ENCODE measurements around the gene STXBP5L. TPM values are rescaled to one million over a fixed set of nuclear protein-coding genes. Genes with fewer than 3 reads are reported as not detected.
"Not testable (repeated sequence)": the region's sequence is repeated elsewhere in the genome, so short reads cannot be mapped to it uniquely, and the experiment has no call there.

The STXBP5L gene
- total and polyA plus RNA-seq, 2 of the 4 experiments (the other 2 are of a cell fraction), result not detected

- H4K20me1 ChIP-seq (ENCODE audit: insufficient read depth, low read length); H2BK5ac ChIP-seq (ENCODE audit: low read depth, low read length, poor library complexity, severe bottlenecking); H3K27me3 ChIP-seq (ENCODE audit: control insufficient read depth, insufficient read depth, low read length); H3K9me1 ChIP-seq (ENCODE audit: insufficient read depth, low read length); H3K18ac ChIP-seq (ENCODE audit: low read depth, low read length); H2AK5ac ChIP-seq (ENCODE audit: low read depth, low read length); H2BK15ac ChIP-seq (ENCODE audit: low read depth, low read length); H2AK9ac ChIP-seq (replicated peaks; ENCODE audit: low read depth, low read length, poor library complexity); H3K4me1 ChIP-seq (ENCODE audit: control insufficient read depth, insufficient read depth, low read length); intact Hi-C loops (cut with micrococcal nuclease); H4K5ac ChIP-seq (ENCODE audit: low read depth, low read length); POLR2A ChIA-PET (ENCODE audit: unreplicated experiment); H3K27ac ChIP-seq (ENCODE audit: insufficient read depth, low read length); H3K36me3 ChIP-seq (ENCODE audit: control insufficient read depth, insufficient read depth, low read length); in situ Hi-C loops (cut with MboI; ENCODE audit: low sequenced_read_pairs); H3K4ac ChIP-seq (ENCODE audit: low read depth, low read length); H3K14ac ChIP-seq (replicated peaks; ENCODE audit: low read depth, low read length); H3K23ac ChIP-seq (ENCODE audit: low read depth, low read length); BruUV-seq (replicated peaks); H3K9ac ChIP-seq (ENCODE audit: low read depth, low read length); H3K9me3 ChIP-seq (ENCODE audit: control insufficient read depth, insufficient read depth, low read length); H2BK120ac ChIP-seq (ENCODE audit: low read depth, low read length); dilution Hi-C loops (cut with HindIII; ENCODE audit: low sequenced_read_pairs, unreplicated experiment); DNase-seq; ATAC-seq (ENCODE audit: low read depth); H4K8ac ChIP-seq (ENCODE audit: low read depth in 2 of 2, low read length in 2 of 2); H2AFZ ChIP-seq (replicated peaks; ENCODE audit: low read length, poor library complexity); CTCF ChIA-PET; H3K79me1 ChIP-seq (ENCODE audit: low read depth in 1 of 2, low read length in 2 of 2); H3K56ac ChIP-seq (ENCODE audit: extremely low read depth, insufficient read depth, low read length); H3K4me2 ChIP-seq (ENCODE audit: low read depth, low read length); H4K91ac ChIP-seq (ENCODE audit: insufficient read depth, low read depth, low read length); H2BK20ac ChIP-seq (ENCODE audit: low read depth, low read length); H3K4me3 ChIP-seq (ENCODE audit: insufficient read depth, low read depth, low read length): not testable (repeated sequence)
- WGBS, 2 experiments (ENCODE audit: extremely low coverage in 2 of 2, insufficient read length in 1 of 2), result no CpG with 5 or more reads among the region's 8 CpGs
These were observed 490.0 kb downstream of the STXBP5L start for GRCh38 chr3:121398051-121398450.
